Aorta (tissue), 5 donors: ENCODE measurements around the gene FAM187B. TPM values are rescaled to one million over a fixed set of nuclear protein-coding genes. Genes with fewer than 3 reads are reported as not detected.

Experiments
- ATAC-seq: fragments of 200-7000 bp; cut with Tn5 transposase; one replicate; pipeline ENCODE4 v1.9.1; 2022; ENCODE audit warnings: moderate library complexity; ENCODE audit not compliant: low FRiP score
- DNase-seq, 2 donors: peaks; one replicate each; pipeline ENCODE4 v3.0.0-alpha.2; 2020
- H3K27ac ChIP-seq, 2 donors: one replicate each; pipeline ENCODE4 v1.5.1; 2013; ENCODE audit warnings: low read length in 2 of 2, mild to moderate bottlenecking in 2 of 2, moderate library complexity in 2 of 2, control low read depth in 1 of 2, inconsistent platforms in 1 of 2, low read depth in 1 of 2
- H3K27me3 ChIP-seq, 2 donors: one replicate each; pipeline ENCODE4 v1.6.1; 2013; ENCODE audit warnings: control low read depth in 1 of 2, low read length in 1 of 2, mild to moderate bottlenecking in 1 of 2, moderate library complexity in 1 of 2; ENCODE audit not compliant: insufficient read depth in 2 of 2, control insufficient read depth in 1 of 2
- H3K36me3 ChIP-seq, 2 donors: one replicate each; pipeline ENCODE4 v1.6.1; 2013; ENCODE audit warnings: control low read depth in 1 of 2, low read length in 1 of 2, mild to moderate bottlenecking in 1 of 2; ENCODE audit not compliant: insufficient read depth in 2 of 2, control insufficient read depth in 1 of 2
- H3K4me1 ChIP-seq, 2 donors: one replicate each; pipeline ENCODE4 v1.6.1; 2013; ENCODE audit warnings: low read length in 2 of 2, control low read depth in 1 of 2, mild to moderate bottlenecking in 1 of 2, moderate library complexity in 1 of 2; ENCODE audit not compliant: insufficient read depth in 2 of 2, control insufficient read depth in 1 of 2
- H3K4me3 ChIP-seq, 2 donors: one replicate each; pipeline ENCODE4 v1.5.1; 2013; ENCODE audit warnings: low read length in 2 of 2, control low read depth in 1 of 2, mild to moderate bottlenecking in 1 of 2
- H3K9me3 ChIP-seq: one replicate; pipeline ENCODE4 v1.6.1; 2013; ENCODE audit warnings: mild to moderate bottlenecking, low read length; ENCODE audit not compliant: control insufficient read depth
- WGBS, 2 donors: extraction: QIAGEN DNeasy Blood & Tissue Kit; methylation state at CpG; one replicate each; pipeline ENCODE4 v1.1.7; 2013; 5-methylcytosine and 5-hydroxymethylcytosine counted together
- intact Hi-C, 2 donors: fragments of 100-400 bp; cut with DNase I; formaldehyde crosslinking; loops; one replicate each; pipeline versions ENCODE4 v1.14.2 to v1.15.0; 2022
- polyA plus RNA-seq, 2 donors: library from polyadenylated mRNA; stranded (reverse); fragments of 200-250 nt; gene quantifications; one replicate each; pipeline ENCODE4 v1.2.3, GENCODE V29; 2013
- total RNA-seq, 2 donors: library from RNA; stranded (reverse); fragmentation: NEBNext Ultra II Directional; extraction: Animal tissue kit (Norgen Biotek cat#: 25700); gene quantifications; one replicate each; pipeline ENCODE4 v1.2.1, GENCODE V29; 2021
- donor health status: healthy with polysubstance abuse.
- donor health status: Bipolar disorder and iron deficiency.
- donor health status: DM: no; HTN: no; CAD: no.
- donor health status: DM: no; HTN: no; CAD: no.
- donor health status: DM: yes; HTN: yes; CAD: no.

Gene FAM187B
- total and polyA plus RNA-seq, 4 donors: not detected

GRCh38 chr19:35179830-35180229 lies 48.7 kb downstream of the FAM187B start:
- ATAC-seq: no peak
- peaks cover 3% of the 10 kb centered on the region for H3K9me3 ChIP-seq
- DNase-seq: no peak
- H3K4me1 ChIP-seq: no peaks in the 10 kb centered on the region
- WGBS, 2 donors: 81 to 83% methylated on average over 3 of the region's 3 CpGs
- H3K27me3 ChIP-seq: no peaks in the 10 kb centered on the region
- H3K36me3 ChIP-seq: no peaks in the 10 kb centered on the region
- intact Hi-C loops: no loop called here
- no peak overlapping the region for H3K27ac ChIP-seq
- H3K4me3 ChIP-seq: no peak overlapping the region

- peaks cover 3% of the 10 kb centered on the region for H3K9me3 ChIP-seq
- intact Hi-C loops: no loop called here
These were observed 49.8 kb downstream of the FAM187B start for GRCh38 chr19:35178701-35179100.

GRCh38 chr19:35177377-35178274 lies 50.9 kb downstream of the FAM187B start:
- Histone ChIP-seq H3K36me3 (no peaks in the 10 kb centered on the region), H3K27me3 (no peaks in the 10 kb centered on the region), H3K27ac (no peak overlapping the region), H3K9me3 (peaks cover 3% of the 10 kb centered on the region), H3K4me1 (no peaks in the 10 kb centered on the region), H3K4me3 (no peak overlapping the region)
- intact Hi-C loops: no loop called here
- ATAC-seq: no peak
- no peak for DNase-seq
- 69 to 73% methylated on average over 7 of the region's 7 CpGs for WGBS, 2 donors

More at GRCh38 chr19:35178701-35179100, 49.8 kb downstream of the FAM187B start:
- H3K36me3 ChIP-seq: no peaks in the 10 kb centered on the region
- WGBS, 2 donors: 59 to 66% methylated on average over 2 of the region's 2 CpGs
- no peak overlapping the region for H3K4me3 ChIP-seq
- ATAC-seq (no peak), DNase-seq (no peak)
- no peaks in the 10 kb centered on the region for H3K27me3 ChIP-seq
- H3K27ac ChIP-seq: no peak overlapping the region
- H3K4me1 ChIP-seq: no peaks in the 10 kb centered on the region

- H3K36me3 ChIP-seq: no peaks in the 10 kb centered on the region
- ATAC-seq: no peak
- intact Hi-C loops: no loop called here
- no peak overlapping the region for H3K27ac ChIP-seq
- 58 to 59% methylated on average over 3 of the region's 3 CpGs for WGBS, 2 donors
- no peak for DNase-seq
- H3K4me3 ChIP-seq: no peak overlapping the region
- no peaks in the 10 kb centered on the region for H3K27me3 ChIP-seq
- H3K9me3 ChIP-seq: no peaks in the 10 kb centered on the region
- H3K4me1 ChIP-seq: no peaks in the 10 kb centered on the region
These were observed 52.4 kb downstream of the FAM187B start for GRCh38 chr19:35176181-35176570.

Other genes with a start within 250 kb of the FAM187B start
- 10 to 100 TPM; 65.7 to 92.7 TPM for gene GRAMD1A, start 228.4 kb downstream of the FAM187B start, total RNA-seq
- gene GRAMD1A, start 228.4 kb downstream of the FAM187B start, polyA plus RNA-seq: 10 to 100 TPM; 13.4 to 59.0 TPM
- gene SCN1B, start 198.3 kb downstream of the FAM187B start, total RNA-seq: 10 to 100 TPM; 11.9 to 21.4 TPM
- gene SCN1B, start 198.3 kb downstream of the FAM187B start, polyA plus RNA-seq: 10 to 100 TPM in 1 of 2 donors, 1 to 10 TPM in 1; 9.9 to 15.3 TPM
- 1 to 10 TPM in 1 of 2 donors, under 1 TPM in 1; 0.71 to 2.7 TPM for gene HPN, start 187.0 kb downstream of the FAM187B start, total RNA-seq
- gene HPN, start 187.0 kb downstream of the FAM187B start, polyA plus RNA-seq: not detected
- gene FXYD3, start 112.9 kb downstream of the FAM187B start, total RNA-seq: 1 to 10 TPM in 1 of 2 donors, under 1 TPM in 1; 0.49 to 1.2 TPM
- 10 to 100 TPM in 1 of 2 donors, 1 to 10 TPM in 1; 7.4 to 77.6 TPM for gene FXYD3, start 112.9 kb downstream of the FAM187B start, polyA plus RNA-seq
- gene LGI4, start 93.7 kb downstream of the FAM187B start, total RNA-seq: 10 to 100 TPM; 17.5 TPM
- gene LGI4, start 93.7 kb downstream of the FAM187B start, polyA plus RNA-seq: 10 to 100 TPM in 1 of 2 donors, 1 to 10 TPM in 1; 5.1 to 15.0 TPM
- gene FXYD1, start 89.9 kb downstream of the FAM187B start, total RNA-seq: 100 to 1,000 TPM; 179 to 202 TPM
- 100 to 1,000 TPM; 150 to 288 TPM for gene FXYD1, start 89.9 kb downstream of the FAM187B start, polyA plus RNA-seq
- under 1 TPM in 1 of 2 donors, not detected in 1; 0.63 TPM for gene FXYD7, start 85.5 kb downstream of the FAM187B start, total RNA-seq
- gene FXYD7, start 85.5 kb downstream of the FAM187B start, polyA plus RNA-seq: 1 to 10 TPM in 1 of 2 donors, not detected in 1; 1.8 TPM
- gene FXYD5, start 74.0 kb downstream of the FAM187B start, total RNA-seq: 100 to 1,000 TPM in 1 of 2 donors, 10 to 100 TPM in 1; 71.7 to 126 TPM
- 100 to 1,000 TPM in 1 of 2 donors, 10 to 100 TPM in 1; 89.5 to 179 TPM for gene FXYD5, start 74.0 kb downstream of the FAM187B start, polyA plus RNA-seq
- 10 to 100 TPM in 1 of 2 donors, 1 to 10 TPM in 1; 9.8 to 13.1 TPM for gene LSR, start 20.3 kb upstream of the FAM187B start, total RNA-seq
- gene LSR, start 20.3 kb upstream of the FAM187B start, polyA plus RNA-seq: 10 to 100 TPM in 1 of 2 donors, 1 to 10 TPM in 1; 5.8 to 12.4 TPM
- gene USF2, start 40.2 kb upstream of the FAM187B start, total RNA-seq: 100 to 1,000 TPM in 1 of 2 donors, 10 to 100 TPM in 1; 85.3 to 107 TPM
- gene USF2, start 40.2 kb upstream of the FAM187B start, polyA plus RNA-seq: 100 to 1,000 TPM; 101 to 148 TPM
- gene HAMP, start 53.8 kb upstream of the FAM187B start, total RNA-seq: 1 to 10 TPM in 1 of 2 donors, not detected in 1; 2.5 TPM
- gene HAMP, start 53.8 kb upstream of the FAM187B start, polyA plus RNA-seq: not detected
- gene MAG, start 63.4 kb upstream of the FAM187B start, total RNA-seq: under 1 TPM in 1 of 2 donors, not detected in 1; 0.42 TPM
- gene MAG, start 63.4 kb upstream of the FAM187B start, polyA plus RNA-seq: not detected
- 1 to 10 TPM; 2.9 to 3.1 TPM for gene CD22, start 100.4 kb upstream of the FAM187B start, total RNA-seq
- gene CD22, start 100.4 kb upstream of the FAM187B start, polyA plus RNA-seq: under 1 TPM in 1 of 2 donors, not detected in 1; 0.75 TPM
- not detected for gene FFAR1, start 119.2 kb upstream of the FAM187B start, total RNA-seq
- gene FFAR1, start 119.2 kb upstream of the FAM187B start, polyA plus RNA-seq: not detected
- gene FFAR3, start 129.7 kb upstream of the FAM187B start, total RNA-seq: under 1 TPM; 0.32 to 0.39 TPM
- gene FFAR3, start 129.7 kb upstream of the FAM187B start, polyA plus RNA-seq: not detected
- not detected for gene GPR42, start 142.3 kb upstream of the FAM187B start, total RNA-seq
- gene GPR42, start 142.3 kb upstream of the FAM187B start, polyA plus RNA-seq: not detected
- 1 to 10 TPM; 1.2 to 2.0 TPM for gene FFAR2, start 219.5 kb upstream of the FAM187B start, total RNA-seq
- gene FFAR2, start 219.5 kb upstream of the FAM187B start, polyA plus RNA-seq: under 1 TPM in 1 of 2 donors, not detected in 1; 0.15 TPM